ENCODE data around the gene EXOC6B.

DNA sequence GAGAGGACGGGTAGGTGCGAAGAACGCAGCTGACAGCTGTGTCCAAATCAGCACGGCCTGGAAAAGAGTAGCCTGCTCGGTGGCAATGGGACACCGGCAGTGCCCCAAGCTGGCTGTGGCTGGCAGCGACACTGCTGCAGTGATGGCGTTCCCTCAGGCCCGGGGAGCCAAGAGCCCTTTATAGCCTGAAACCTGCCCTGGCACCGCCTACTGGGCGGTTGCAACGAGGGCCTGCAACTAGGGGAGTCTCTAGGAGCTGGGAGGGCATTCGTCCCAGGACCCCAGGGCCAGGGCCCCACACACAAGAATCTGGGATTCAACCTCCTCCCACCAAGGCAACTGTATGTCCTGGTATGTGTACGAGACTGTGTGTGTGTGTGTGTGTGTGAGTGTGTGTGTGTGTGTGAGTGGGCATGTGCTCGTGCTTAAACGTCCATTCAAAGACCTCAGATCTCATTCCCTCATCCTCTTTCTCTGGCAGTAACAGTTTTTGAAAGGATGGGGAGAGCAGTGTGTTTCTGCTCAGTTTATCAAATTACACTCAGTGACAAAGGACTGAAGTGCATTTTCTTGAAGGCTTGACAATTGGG lies 671.4 kb downstream of the EXOC6B start:
- TF ChIP-seq MYC (IDR thresholded peaks at IDR 0.05; ENCODE audit: insufficient read depth, insufficient read length, insufficient replicate concordance, low read length, severe bottlenecking) (no peak), RAD21 (IDR thresholded peaks at IDR 0.05; ENCODE audit: insufficient read depth, low read depth, low read length) (no peak), EP300 (IDR thresholded peaks at IDR 0.05; ENCODE audit: borderline replicate concordance in 1 of 2, control insufficient read depth in 1 of 2, low read depth in 2 of 2, low read length in 2 of 2) (no peak), GABPA (IDR thresholded peaks at IDR 0.05; ENCODE audit: low read depth) (no peak), REST (IDR thresholded peaks at IDR 0.05; ENCODE audit: low read depth, low read length) (no peak), POLR2AphosphoS5 (IDR thresholded peaks at IDR 0.05; ENCODE audit: low read length) (no peak), RFX5 (IDR thresholded peaks at IDR 0.05; ENCODE audit: low read depth, low read length) (no peak), CBX5 (IDR thresholded peaks at IDR 0.05; ENCODE audit: low read depth) (no peak), CREM (IDR thresholded peaks at IDR 0.05; ENCODE audit: low read depth) (no peak), ZBTB33 (IDR thresholded peaks at IDR 0.05) (no peak), RCOR1 (conservative IDR thresholded peaks at IDR 0.05; ENCODE audit: low read depth, low read length) (no peak), SIX5 (IDR thresholded peaks at IDR 0.05; ENCODE audit: low read depth, low read length, severe bottlenecking) (no peak)
- TF ChIP-seq, protein P1, sequence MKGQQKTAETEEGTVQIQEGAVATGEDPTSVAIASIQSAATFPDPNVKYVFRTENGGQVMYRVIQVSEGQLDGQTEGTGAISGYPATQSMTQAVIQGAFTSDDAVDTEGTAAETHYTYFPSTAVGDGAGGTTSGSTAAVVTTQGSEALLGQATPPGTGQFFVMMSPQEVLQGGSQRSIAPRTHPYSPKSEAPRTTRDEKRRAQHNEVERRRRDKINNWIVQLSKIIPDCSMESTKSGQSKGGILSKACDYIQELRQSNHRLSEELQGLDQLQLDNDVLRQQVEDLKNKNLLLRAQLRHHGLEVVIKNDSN (IDR thresholded peaks at IDR 0.05; ENCODE audit: borderline replicate concordance, extremely low read length, insufficient read depth, low read depth, low read length), result no peak

All from GM12878 (cell line).